Heart left ventricle (tissue), 16 donors: Measurements from ENCODE around the gene COA1. TPM values are rescaled to one million over a fixed set of nuclear protein-coding genes. Genes with fewer than 3 reads are reported as not detected.

Experiments used
- ATAC-seq, 4 donors: fragments of 200-7000 bp; cut with Tn5 transposase; one replicate each; pipeline ENCODE4 v1.9.1; 2020 to 2022; ENCODE audit warnings: moderate library complexity in 4 of 4, mild to moderate bottlenecking in 3 of 4, moderate number of reproducible peaks in 1 of 4
- DNase-seq, 5 donors: peaks; one replicate each; pipeline ENCODE4 v3.0.0-alpha.2; 2020
- H3K27ac ChIP-seq, 12 donors: fragments of 200-600 bp; sonication (generic) in 4 of 12; one replicate each; pipeline versions ENCODE4 v1.5.0 to v1.8.0; 2016 to 2022; ENCODE audit warnings: mild to moderate bottlenecking in 2 of 12
- H3K27me3 ChIP-seq, 9 donors: fragments of 200-600 bp; sonication (generic) in 2 of 9; one replicate each; pipeline versions ENCODE4 v1.5.1 to v1.8.0; 2016 to 2022; ENCODE audit warnings: mild to moderate bottlenecking in 3 of 9
- H3K36me3 ChIP-seq, 9 donors: fragments of 200-600 bp; sonication (generic) in 2 of 9; one replicate each; pipeline versions ENCODE4 v1.5.0 to v1.8.0; 2018 to 2022; ENCODE audit warnings: mild to moderate bottlenecking in 2 of 9
- H3K4me1 ChIP-seq, 12 donors: fragments of 200-600 bp; sonication (generic) in 4 of 12; one replicate each; pipeline versions ENCODE4 v1.5.0 to v1.8.0; 2016 to 2022; ENCODE audit warnings: mild to moderate bottlenecking in 3 of 12
- H3K4me3 ChIP-seq, 12 donors: fragments of 200-600 bp; sonication (generic) in 4 of 12; one replicate each; pipeline versions ENCODE4 v1.5.0 to v1.8.0; 2017 to 2022; ENCODE audit warnings: mild to moderate bottlenecking in 9 of 12, moderate library complexity in 4 of 12
- H3K9me3 ChIP-seq, 12 donors: fragments of 200-600 bp; sonication (generic) in 4 of 12; one replicate each; pipeline versions ENCODE4 v1.5.0 to v1.8.0; 2016 to 2022; ENCODE audit warnings: mild to moderate bottlenecking in 1 of 12
- CTCF ChIP-seq, 12 donors: fragments of 200-600 bp; sonication (generic) in 4 of 12; IDR thresholded peaks; one replicate each; pipeline versions ENCODE4 v1.5.0 to v1.8.0; 2018 to 2022; ENCODE audit warnings: antibody characterized with exemption in 12 of 12, mild to moderate bottlenecking in 5 of 12
- POLR2A ChIP-seq, 2 donors: fragments of 450-650 bp; IDR thresholded peaks; one replicate each; pipeline ENCODE4 v1.6.1; 2017; ENCODE audit warnings: antibody characterized with exemption in 2 of 2, mild to moderate bottlenecking in 2 of 2, moderate library complexity in 2 of 2
- WGBS, 4 donors: extraction: QIAGEN DNeasy Blood & Tissue Kit in 2 of 4; methylation state at CpG; one replicate each; pipeline versions ENCODE4 v1.1.5 to v1.1.7; 2013 to 2018; 5-methylcytosine and 5-hydroxymethylcytosine counted together
- intact Hi-C, 10 donors: fragments of 100-400 bp; cut with DNase I; formaldehyde crosslinking; loops; one replicate each; pipeline versions ENCODE4 v1.11.1 to v1.14.2; 2022
- polyA plus RNA-seq, 2 donors: library from polyadenylated mRNA; stranded (reverse); fragments of 200-250 nt; gene quantifications; one replicate each; pipeline ENCODE4 v1.2.3, GENCODE V29; 2013
- total RNA-seq, 9 donors: library from RNA; depleted of rRNA in 2 of 9; stranded (reverse); fragments of >200 nt in 2 of 9; fragmentation: NEBNext Ultra II Directional in 3 of 9; extraction: Animal tissue kit (Norgen Biotek cat#: 25700) in 3 of 9; gene quantifications; one replicate each; pipeline versions ENCODE4 v1.1.0 to v1.2.4, GENCODE V29; 2016 to 2023
- donor health status: ischemic (EF 13 %, LVEDD 7.1; RV severe dilation, severe dysfunction).
- donor health status: healthy with polysubstance abuse.
- donor health status: DM: no; HTN: yes; CAD: no.
- donor health status: DM: no; HTN: no; CAD: no.
- donor health status: ischemic (EF 25% LVEDD 6.9; RV normal size, moderate dysfunction).
- donor health status: ischemic (EF 25% LVEDD 5.7; RV mildly dilated, moderate dysfunction).
- donor health status: healthy.
- donor health status: DM: yes; HTN: yes; CAD: no.
- donor health status: ischemic (EF 35%, LVEDD 5.7; RV mildly dilated, moderate dysfunction).
- donor health status: nonischemic (EF 11% LVEDD 7.7; RV severe dilation, severe dysfunction).
- donor health status: DM: yes; HTN: yes; CAD: no.
- donor health status: PGD.
- donor health status: ischemic (EF 29% LVEDD 5.4; RV normal size, mild dysfunction).
- donor health status: nonischemic (EF 23%, LVEDD 6.1; RV moderate dilation, normal function).

Gene COA1
- total and polyA plus RNA-seq, 11 donors: 57.5 to 81.2 (median 68.6) TPM

- WGBS, 4 donors: 10 to 15% (median 14%) methylated on average over 4 of the region's 4 CpGs
- H3K4me1 ChIP-seq: peaks cover 0 to 42% (median 19%) of the 10 kb centered on the region in 12 donors
- H3K9me3 ChIP-seq: no peaks in the 10 kb centered on the region
- H3K27me3 ChIP-seq: no peaks in the 10 kb centered on the region
- peak overlapping the region; percentile 82 to 92 (median 88) for H3K27ac ChIP-seq
- DNase-seq (no peak), ATAC-seq (peak; percentile 13 to 66 (median 42))
- H3K4me3 ChIP-seq: peak overlapping the region; percentile 60 to 95 (median 81)
- no peaks in the 10 kb centered on the region for H3K36me3 ChIP-seq
- no peak for TF ChIP-seq CTCF (IDR thresholded peaks at IDR 0.05)
- TF ChIP-seq POLR2A (IDR thresholded peaks at IDR 0.05): no peak
- intact Hi-C loops: loop anchor here in 9 of 10 donors (2.0 to 10.0 kb wide), 7 partner anchors 27 to 795 kb away; partner anchors contain the start of genes MRPL32 (in 2 of the 9), PSMA2 (in 2 of the 9) and STK17A (in 2 of the 9)
Measured at GRCh38 chr7:43729924-43730248, 563 bp upstream of the COA1 start.

- Histone ChIP-seq H3K27me3 (no peaks in the 10 kb centered on the region), H3K36me3 (no peaks in the 10 kb centered on the region), H3K27ac (no peak overlapping the region), H3K4me1 (peaks cover 0 to 42% (median 21%) of the 10 kb centered on the region in 12 donors), H3K4me3 (no peak overlapping the region), H3K9me3 (no peaks in the 10 kb centered on the region)
- TF ChIP-seq CTCF (IDR thresholded peaks at IDR 0.05) (no peak), POLR2A (IDR thresholded peaks at IDR 0.05) (no peak)
- no peak for DNase-seq
- 42 to 89% (median 76%) methylated on average over 1 of the region's 1 CpG for WGBS, 4 donors
- no peak for ATAC-seq
- intact Hi-C loops: loop anchor here in 9 of 10 donors (5.0 to 10.0 kb wide), 5 partner anchors 107 to 793 kb away; partner anchors contain the start of genes MRPL32 (in 2 of the 9), PSMA2 (in 2 of the 9) and STK17A (in 1 of the 9)
Measured at GRCh38 chr7:43727494-43727893, 1.8 kb downstream of the COA1 start.

GRCh38 chr7:43727003-43727402 lies 2.3 kb downstream of the COA1 start:
- no peak for ATAC-seq

More at GRCh38 chr7:43727003-43727402, 2.3 kb downstream of the COA1 start:
- H3K36me3 ChIP-seq: no peaks in the 10 kb centered on the region
- H3K4me1 ChIP-seq: peaks cover 0 to 42% (median 21%) of the 10 kb centered on the region in 12 donors
- TF ChIP-seq CTCF (IDR thresholded peaks at IDR 0.05) (no peak), POLR2A (IDR thresholded peaks at IDR 0.05) (no peak)
- H3K4me3 ChIP-seq: no peak overlapping the region
- DNase-seq: no peak
- no peaks in the 10 kb centered on the region for H3K27me3 ChIP-seq
- H3K27ac ChIP-seq: no peak overlapping the region
- 87 to 91% (median 90%) methylated on average over 5 of the region's 5 CpGs for WGBS, 4 donors
- no peaks in the 10 kb centered on the region for H3K9me3 ChIP-seq
- intact Hi-C loops: loop anchor here in 9 of 10 donors (5.0 to 10.0 kb wide), 5 partner anchors 108 to 792 kb away; partner anchors contain the start of genes MRPL32 (in 2 of the 9), PSMA2 (in 2 of the 9) and STK17A (in 1 of the 9)
